HG03139 (cell line): ENCODE data around the gene AKAP8.
"Not testable (repeated sequence)": the region's sequence is repeated elsewhere in the genome, so short reads cannot be mapped to it uniquely, and the experiment has no call there.

Source experiments
- ATAC-seq: cut with Tn5 transposase; IDR thresholded peaks from one replicate; pipeline ENCODE4 v1.9.1; 2021; ENCODE audit not compliant: unreplicated experiment

Gene AKAP8

GRCh38 chr19:15374105-15374651 lies 5.4 kb downstream of the AKAP8 start:
- no peak for ATAC-seq

- no peak for ATAC-seq
Observed at GRCh38 chr19:15373644-15374043, 5.9 kb downstream of the AKAP8 start.

- no peak for ATAC-seq
Observed at GRCh38 chr19:15372891-15373301, 6.7 kb downstream of the AKAP8 start.

GRCh38 chr19:15372470-15372869 lies 7.1 kb downstream of the AKAP8 start:
- no peak for ATAC-seq

GRCh38 chr19:15371786-15372380 lies 7.7 kb downstream of the AKAP8 start:
- no peak for ATAC-seq

GRCh38 chr19:15371119-15371518 lies 8.5 kb downstream of the AKAP8 start:
- no peak for ATAC-seq

- ATAC-seq, result no peak
Observed at GRCh38 chr19:15369594-15369891, 10.0 kb downstream of the AKAP8 start.

- ATAC-seq, result no peak
Observed at GRCh38 chr19:15368798-15369593, 10.6 kb downstream of the AKAP8 start.

- no peak for ATAC-seq
Observed at GRCh38 chr19:15368051-15368632, 11.4 kb downstream of the AKAP8 start.

GRCh38 chr19:15367439-15367838 lies 12.1 kb downstream of the AKAP8 start:
- ATAC-seq, result no peak

GRCh38 chr19:15365264-15365663 lies 14.3 kb downstream of the AKAP8 start:
- ATAC-seq, result no peak

GRCh38 chr19:15363791-15364190 lies 15.8 kb downstream of the AKAP8 start:
- ATAC-seq, result not testable (repeated sequence)

GRCh38 chr19:15363048-15363447 lies 16.5 kb downstream of the AKAP8 start:
- ATAC-seq, result not testable (repeated sequence)

- not testable (repeated sequence) for ATAC-seq
Observed at GRCh38 chr19:15360015-15360414, 19.6 kb downstream of the AKAP8 start.

- no peak for ATAC-seq
Observed at GRCh38 chr19:15358918-15359317, 20.7 kb downstream of the AKAP8 start.

GRCh38 chr19:15357906-15358305 lies 21.7 kb downstream of the AKAP8 start:
- ATAC-seq, result no peak

- no peak for ATAC-seq
Observed at GRCh38 chr19:15354566-15355296, 24.9 kb downstream of the AKAP8 start.

- no peak for ATAC-seq
Observed at GRCh38 chr19:15353908-15354307, 25.7 kb downstream of the AKAP8 start.

- not testable (repeated sequence) for ATAC-seq
Observed at GRCh38 chr19:15352535-15352934, 27.1 kb downstream of the AKAP8 start.

GRCh38 chr19:15341328-15341727 lies 38.3 kb downstream of the AKAP8 start:
- not testable (repeated sequence) for ATAC-seq

GRCh38 chr19:15340086-15340485 lies 39.5 kb downstream of the AKAP8 start:
- ATAC-seq, result no peak
